Femur (tissue), 1 donor: ENCODE results near the gene HAUS7.

Source experiments
- DNase-seq: peaks from one replicate; pipeline ENCODE4 v3.0.0-alpha.2; 2017

Gene HAUS7

DNA sequence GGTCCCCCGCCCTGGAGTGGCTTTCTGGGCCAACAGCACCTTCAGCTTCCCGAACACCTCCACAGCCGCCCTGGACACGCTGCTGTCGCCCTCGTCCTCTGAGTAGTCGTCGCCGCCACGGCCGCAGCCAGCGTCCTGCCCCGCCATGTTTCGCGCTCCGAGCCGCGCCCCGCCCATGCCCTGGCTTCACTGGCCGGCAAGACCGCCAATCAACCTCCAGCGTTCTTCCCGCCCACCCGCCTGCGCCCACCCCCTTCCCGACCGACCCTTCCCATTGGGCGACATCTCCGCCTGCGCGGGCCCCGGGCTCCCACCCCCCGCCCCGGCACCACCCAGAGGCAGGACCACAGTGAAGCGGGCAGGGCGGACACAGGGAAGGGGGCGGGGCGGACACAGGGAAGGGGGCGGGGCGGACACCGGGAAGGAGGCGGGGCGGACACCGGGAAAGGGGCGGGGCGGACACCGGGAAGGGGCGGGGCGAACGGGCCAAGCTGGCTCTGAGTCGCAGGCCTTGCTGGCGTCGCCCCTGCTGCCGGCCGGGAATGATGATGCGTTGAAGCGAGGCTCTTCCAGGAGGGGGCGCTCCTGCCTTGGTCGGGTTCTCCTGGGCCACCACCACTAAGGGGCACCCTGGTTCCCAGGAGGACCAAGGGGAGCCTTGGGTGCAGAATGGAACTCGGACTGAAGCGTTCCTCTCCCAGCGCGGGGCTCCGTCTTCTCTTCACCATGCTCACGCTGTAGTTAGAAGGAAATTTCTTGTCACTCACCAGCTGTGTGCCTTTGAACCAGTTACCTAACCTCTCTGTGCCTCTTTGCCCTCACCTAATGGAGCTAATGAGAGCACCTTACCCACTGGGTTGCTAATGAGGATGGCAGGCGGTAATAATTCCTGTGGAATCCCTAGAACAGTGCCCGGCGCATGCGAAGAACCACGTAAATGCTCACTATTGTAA lies at the start of gene HAUS7:
Gene HAUS7 (minus strand): TSS at position 166 of the 953 bp plus-strand sequence. CDS start 19 bp downstream, at position 147.
- peak; percentile 96 for DNase-seq

DNA sequence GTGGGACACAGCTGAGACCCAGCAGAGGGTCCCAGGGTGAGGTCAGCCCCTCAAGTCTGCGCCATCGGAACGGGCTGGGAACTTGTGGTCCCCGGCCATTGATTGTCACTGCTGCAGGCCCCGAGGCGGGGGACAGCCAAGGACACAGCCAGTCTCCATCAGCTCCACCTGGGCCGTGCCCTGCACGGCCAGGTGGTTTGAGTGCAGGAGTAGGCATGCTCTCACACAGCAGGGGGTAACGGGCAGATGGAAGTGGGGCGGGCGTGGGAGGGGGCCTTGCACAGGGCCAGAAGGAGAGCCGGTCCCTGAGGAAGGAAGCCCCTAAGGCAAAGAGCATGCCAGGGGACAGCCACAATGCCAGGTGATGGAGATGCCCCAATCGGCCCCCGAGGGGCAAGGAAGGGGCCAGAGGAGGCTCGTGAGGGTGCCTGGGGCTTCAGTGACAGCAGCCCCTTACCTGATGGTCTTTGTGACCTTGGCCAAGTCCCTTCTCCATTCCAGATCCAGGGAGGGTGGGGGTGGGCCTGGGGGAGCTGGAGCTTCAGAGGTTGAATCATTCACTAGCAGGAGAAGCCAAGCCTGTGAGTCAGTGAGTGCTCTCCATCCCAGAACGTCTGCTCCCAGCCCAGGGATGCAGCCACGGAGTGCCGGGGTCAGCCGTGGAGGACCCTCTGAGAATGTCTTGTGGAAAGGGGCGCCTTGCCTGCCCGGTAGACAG lies 49.4 kb upstream of the HAUS7 start:
- no peak for DNase-seq

DNA sequence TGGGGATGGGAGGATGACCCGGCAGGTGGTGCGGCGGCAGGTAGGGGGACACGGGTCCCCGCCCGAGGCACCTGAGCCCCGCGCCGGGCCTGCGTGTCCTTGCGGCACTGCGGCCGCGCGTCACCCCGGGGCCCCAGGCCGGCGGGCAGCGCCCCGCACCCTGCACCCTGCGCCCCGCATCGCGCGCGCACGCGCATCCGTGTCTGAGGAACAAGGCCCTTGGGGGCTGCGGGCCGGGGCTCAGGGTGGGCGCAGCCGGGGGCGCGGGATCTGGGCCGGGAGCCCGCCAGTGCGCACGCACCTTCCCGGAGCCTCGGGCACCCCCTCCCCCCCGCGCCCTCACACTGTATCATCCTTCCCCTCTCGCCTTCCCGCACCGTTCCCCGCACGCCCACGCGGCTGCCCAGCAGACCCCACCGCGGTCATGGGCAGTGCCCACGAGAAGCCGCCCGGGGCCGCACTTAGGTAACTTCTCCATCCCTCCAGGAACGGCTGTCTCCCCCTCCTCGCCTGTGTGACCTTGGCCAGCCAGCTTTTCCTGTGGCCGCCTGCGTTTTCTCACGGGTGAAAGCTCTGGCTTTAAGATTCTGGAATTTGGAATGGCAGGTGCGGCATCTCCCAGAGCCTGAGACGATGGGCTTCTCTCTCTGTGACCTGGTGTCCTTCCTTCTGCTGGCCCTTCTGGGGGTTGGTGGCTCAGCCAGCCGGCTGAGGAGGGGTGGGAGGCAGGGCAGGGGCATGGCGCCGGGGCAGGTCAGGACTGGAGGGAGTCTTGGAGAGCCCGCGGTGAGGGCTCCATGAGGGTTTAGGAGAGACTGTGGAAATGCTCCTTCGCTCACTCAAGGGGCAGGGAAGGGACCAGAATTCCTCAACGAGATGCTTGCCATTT lies 47.8 kb upstream of the HAUS7 start:
- no peak for DNase-seq

DNA sequence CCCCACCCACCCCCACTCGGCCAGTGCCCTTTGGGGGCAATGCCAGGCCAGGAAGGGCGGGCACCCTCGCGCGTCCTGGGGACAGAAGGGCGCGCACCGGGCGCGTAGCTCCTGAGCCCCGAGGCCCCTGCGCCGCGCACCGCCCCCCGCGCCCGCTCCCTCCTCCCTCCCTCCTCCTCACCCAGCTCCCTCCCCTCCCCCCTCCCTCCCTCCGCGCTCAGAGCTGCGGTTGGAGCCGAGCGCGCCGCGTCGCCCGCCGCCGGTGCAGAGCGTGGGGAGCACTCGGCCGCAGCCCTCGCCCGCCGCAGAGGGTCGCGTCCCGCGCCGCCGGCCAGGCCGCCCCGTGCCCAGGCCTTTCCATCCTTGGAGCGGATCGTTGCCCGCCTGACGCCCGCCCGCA lies 47.0 kb upstream of the HAUS7 start, which contains the start of gene ATP2B3:
Gene ATP2B3 (plus strand): TSS at position 220 of the 400 bp plus-strand sequence. CDS start 18,606 bp downstream, outside the sequence.
- DNase-seq: no peak

DNA sequence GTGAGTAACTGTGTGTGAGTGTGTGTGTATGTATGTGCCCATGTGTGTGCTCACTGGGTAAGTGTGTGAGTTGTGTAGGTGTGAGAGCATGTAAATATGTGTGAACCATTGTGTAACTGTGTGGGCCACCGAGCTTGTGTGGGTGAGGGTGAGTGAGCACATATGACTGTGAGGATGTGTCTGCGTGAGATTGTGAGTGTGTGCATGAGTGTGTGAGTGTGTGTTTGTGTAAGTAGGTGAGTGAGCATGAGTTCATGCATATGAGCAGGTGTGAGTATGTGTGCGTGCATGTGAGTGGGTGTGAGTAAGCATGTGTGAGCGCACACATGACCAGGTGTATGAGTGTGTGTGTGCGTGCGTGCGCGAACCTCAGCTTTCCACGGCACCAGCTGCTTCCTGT lies 45.7 kb upstream of the HAUS7 start:
- DNase-seq: no peak

DNA sequence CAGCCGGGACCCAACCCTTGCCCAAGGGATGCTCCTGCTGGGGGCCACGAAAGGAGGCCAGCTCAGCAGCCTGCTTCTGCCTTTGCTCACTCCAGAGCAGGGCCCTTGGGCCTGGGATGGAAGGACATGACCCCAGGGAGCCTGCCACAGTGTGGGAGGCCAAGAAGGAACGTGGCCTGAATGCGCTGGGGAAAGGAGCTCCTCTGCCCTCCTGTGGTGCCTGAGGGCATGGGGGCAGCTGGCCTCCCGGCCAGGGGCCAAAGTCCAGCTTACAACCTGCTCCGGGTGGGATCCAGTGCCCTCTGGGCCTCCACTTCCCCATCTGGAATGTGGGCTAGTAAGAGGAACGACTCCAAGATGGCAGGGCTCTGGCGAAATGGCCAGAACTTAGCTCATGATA lies 45.1 kb upstream of the HAUS7 start:
- DNase-seq: no peak

DNA sequence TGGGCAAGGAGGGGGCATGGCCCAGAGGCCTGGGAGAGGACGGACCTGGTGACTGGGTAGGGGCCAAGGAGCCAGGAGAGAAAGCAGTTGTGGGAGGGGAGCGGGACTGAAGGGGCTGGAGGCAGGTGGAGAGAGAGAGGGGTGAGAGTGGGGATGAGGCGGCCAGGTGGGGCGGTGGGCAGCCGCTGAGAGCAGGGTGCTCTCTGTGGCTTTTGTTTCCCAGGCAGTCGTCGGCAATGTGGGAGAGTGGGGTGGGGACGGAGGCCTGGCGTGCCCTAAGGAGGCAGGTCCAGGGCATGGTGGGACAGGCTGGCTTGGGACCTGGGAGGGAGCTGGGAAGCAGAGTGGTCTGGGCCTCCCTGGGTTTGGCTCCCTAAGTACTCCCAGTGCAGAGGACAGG lies 43.9 kb upstream of the HAUS7 start:
- no peak for DNase-seq

DNA sequence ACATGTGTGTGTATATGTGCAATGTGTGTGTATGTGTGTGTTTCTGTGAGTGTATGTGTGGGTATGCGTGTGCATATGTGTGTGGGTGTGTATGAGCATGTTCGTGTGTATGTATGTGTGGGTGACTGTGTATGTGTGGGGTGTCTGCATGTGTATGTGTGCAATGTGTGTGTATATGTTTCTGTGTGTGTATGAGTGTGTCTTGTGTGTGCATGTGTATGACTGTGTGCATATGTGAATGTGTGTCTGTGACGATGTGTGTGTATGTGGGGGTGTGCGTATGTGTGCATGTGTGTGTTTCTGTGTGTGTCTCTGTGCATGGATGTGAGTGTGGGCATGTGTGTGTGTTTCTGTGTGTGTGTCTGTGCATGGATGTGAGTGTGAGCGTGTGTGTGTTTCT lies 42.9 kb upstream of the HAUS7 start:
- DNase-seq: no peak

DNA sequence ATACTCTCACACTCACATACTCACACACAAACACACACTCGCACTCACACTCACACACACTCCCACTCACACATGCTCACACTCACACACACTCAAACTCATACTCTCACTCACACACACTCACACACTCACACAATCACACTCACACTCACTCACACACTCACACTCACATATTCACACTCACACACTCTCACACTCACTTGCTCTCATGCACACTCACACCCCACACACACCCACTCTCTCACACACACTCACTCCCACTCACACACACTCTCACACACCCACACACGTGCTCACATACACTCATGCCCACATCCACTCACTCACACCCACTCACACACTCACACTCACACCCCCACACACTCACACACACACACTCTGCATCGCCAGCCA lies 42.1 kb upstream of the HAUS7 start:
- DNase-seq: no peak

DNA sequence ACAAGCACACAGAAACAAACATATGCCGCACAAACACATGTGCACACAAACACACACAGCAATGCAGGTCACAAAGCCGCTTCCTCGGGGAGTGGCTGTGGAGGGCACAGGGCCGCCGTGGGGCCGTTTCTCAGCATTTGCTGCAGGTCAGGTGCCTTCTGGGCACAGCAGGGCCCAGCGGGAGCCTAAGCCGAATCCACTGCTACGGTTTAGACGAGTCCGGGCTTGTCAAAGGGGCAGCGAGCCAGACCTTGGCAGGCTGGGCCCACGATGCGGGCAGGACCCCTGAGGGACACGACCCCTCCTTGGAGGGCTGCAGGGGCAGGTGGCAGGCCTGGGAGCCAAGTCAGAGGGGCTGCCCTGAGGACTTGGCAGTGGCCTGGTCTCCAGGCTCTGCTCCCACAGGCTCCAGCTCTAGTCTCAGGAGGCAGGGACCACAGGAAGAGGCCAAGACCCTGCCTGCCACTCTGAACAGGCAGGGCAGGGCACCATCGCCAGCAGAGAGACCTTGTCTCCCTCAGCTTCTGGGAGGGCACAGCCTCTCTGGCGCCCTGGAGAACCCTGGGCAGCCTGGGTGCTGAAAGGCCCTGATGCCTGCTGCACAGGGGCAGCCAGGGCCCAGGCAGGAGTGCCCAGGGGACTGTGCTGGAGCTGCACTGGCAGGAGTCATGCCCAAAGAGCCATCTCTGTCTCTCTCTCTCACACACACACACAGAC lies 41.6 kb upstream of the HAUS7 start:
- no peak for DNase-seq

DNA sequence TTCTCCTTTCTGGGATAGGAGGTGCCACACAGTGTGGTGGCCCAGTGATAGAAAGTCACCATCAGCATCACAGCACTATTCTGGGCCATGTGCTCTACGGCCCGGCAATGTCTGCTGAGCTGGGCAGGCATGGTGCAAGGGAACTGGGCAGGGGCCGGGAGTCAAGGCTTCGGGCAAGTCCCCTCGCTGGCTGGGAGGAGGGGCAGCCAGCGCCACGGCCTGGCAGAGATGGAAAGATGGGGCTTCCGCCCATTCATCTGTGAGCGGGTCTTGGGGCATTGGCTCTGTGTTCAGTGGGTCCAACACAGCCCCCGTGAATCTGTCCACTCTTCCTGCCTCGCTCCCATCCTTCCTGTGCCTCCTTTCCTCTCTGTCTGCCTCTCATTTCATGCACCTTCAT lies 40.0 kb upstream of the HAUS7 start:
- no peak for DNase-seq

DNA sequence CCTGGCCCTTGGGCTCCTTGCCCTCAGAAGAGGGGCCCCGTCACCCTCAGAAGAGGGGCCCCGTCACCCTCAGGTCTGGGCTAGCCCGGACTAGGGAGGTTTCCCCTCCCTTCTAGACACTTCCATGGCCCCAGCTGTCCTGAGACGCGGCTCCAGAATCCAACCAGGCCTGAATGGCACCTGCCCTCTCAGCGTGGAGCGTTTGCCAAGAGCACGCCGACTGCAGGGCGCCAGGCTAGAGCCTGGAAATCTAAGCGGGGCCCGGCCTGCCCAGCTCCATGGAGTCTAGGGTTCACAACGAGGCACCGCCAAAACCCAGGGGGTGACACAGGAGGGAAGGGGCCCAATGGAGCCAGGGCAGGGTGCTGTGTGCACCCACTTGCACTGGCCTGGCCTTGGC lies 39.2 kb upstream of the HAUS7 start:
- DNase-seq: no peak

DNA sequence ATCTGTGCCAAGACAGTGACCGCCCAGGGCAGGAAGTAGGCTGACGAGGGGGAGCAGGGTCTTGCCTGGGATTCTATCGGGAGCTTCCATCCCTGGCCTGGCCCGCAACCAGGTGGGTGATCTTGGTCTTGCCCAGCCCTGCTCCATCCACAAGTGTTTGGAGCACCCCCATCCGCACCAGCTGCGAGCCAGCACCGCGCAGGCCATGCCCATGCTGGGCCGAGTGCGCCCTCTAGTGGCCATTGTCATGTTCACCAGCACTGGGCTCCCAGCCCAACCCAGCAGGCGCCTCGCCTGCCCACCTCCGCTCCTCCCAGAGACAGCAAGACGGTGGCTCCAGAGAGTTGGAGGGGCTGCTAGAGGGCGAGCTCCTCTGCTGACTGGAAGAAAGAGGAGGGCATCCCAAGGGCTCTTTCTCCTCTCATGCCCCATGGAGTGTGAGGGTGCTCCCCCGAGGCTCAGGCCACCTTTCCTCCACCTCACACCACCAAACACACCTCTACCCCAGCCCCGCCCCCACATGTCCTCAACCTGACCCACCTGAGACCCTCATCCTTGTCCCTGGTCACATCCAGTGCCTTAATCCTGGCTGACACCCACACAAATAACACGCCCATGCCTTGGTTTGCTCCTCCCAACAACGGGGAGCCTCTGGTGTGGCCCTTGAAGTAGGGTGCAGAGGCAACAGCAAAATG lies 37.3 kb upstream of the HAUS7 start:
- DNase-seq: peak; percentile 91

DNA sequence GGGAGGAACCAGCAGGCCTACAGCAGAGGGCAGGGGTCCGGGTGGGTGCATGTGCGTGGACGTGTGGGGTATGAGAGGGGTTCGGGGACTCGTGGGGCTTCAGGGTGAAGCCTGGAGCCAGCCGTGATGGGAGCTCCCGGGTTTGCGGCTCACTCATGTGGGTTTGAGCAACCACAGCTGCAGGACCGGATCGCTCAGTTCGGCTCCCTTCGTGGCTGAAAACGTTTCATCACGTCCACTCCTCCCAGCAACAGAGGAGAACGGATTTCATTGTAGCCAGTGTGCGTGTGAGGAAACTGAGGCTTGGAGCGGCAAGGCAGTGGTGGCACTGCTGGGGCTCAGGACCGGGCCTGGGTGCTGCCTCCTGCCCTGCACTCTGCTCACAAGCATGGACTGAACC lies 35.0 kb upstream of the HAUS7 start:
- DNase-seq: no peak

DNA sequence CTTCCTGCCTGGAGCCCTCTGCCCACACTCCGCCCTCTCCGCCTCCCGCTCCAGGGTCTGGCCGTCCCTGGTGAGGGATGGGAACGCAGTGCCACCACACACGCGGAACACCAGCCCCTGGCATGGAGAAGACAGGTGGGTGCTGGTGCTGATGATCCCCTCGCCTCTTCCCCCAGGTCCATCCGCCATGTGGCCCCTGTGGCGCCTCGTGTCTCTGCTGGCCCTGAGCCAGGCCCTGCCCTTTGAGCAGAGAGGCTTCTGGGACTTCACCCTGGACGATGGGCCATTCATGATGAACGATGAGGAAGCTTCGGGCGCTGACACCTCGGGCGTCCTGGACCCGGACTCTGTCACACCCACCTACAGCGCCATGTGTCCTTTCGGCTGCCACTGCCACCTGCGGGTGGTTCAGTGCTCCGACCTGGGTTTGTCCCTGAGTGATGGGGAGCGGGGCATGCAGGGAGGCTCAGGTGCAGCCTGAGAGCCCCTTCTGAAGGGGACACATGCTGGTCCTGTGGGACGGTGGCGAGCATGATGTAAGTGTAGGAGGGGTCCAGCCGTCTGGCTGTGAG lies 34.2 kb upstream of the HAUS7 start:
- no peak for DNase-seq

DNA sequence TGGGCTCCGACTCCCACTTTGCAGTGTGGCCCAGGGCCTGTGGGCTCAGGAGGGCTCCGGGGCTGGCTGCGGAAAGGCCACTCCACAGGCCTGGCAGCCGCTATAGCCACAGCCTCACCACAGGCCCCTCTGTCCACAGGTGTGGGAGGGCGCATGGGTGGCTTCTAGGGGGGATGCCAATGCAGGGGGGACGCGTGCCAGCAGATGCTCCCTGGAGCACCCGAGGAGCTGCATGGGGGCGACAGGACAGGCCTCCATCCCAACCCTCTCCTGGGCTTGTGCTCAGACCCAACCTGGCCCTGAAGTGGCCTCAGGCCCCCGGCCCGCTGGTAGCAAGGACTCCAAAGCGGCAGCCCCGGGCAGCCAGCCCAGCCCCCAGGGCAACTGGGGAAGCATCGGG lies 32.4 kb upstream of the HAUS7 start:
- no peak for DNase-seq

DNA sequence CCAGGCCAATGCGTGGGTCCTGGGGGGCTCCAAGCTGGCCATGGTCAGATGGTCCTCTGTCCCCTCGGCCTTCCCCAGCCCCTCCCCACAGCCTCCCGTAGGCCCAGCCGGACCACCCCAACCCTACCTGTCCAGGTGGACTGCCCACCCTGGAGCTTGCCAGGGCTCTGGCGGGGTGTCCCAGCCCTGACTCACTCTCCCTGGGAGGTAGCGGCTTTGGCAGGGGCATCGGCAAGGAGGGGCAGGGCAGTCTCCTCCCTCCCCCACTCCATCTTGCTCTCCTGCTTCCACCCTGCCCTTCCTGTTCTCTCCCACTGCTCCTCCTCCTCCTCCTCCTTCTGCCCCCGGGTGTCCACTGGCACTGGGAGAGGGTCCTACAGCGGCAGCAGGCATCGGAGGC lies 31.8 kb upstream of the HAUS7 start:
- DNase-seq: no peak

DNA sequence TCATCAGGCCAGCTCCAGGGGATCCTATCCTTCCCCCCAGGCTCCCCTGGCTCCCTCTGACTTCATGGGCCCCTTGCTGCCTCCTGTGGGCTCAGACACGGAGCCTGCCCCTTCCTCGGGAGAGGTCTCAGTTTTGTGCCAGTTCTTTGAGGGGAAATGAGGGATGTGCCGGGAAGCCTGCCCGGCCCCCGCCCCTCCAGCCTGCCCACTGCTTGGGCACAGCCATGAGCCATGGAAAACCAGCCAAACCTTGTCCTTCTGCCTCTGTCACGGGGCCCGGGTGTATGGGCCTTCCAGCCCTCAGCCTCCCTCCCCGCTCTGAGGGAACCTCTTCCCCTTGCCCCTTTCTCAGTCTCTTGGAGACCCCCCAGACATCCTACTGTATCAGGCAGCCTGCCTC lies 31.2 kb upstream of the HAUS7 start:
- no peak for DNase-seq

DNA sequence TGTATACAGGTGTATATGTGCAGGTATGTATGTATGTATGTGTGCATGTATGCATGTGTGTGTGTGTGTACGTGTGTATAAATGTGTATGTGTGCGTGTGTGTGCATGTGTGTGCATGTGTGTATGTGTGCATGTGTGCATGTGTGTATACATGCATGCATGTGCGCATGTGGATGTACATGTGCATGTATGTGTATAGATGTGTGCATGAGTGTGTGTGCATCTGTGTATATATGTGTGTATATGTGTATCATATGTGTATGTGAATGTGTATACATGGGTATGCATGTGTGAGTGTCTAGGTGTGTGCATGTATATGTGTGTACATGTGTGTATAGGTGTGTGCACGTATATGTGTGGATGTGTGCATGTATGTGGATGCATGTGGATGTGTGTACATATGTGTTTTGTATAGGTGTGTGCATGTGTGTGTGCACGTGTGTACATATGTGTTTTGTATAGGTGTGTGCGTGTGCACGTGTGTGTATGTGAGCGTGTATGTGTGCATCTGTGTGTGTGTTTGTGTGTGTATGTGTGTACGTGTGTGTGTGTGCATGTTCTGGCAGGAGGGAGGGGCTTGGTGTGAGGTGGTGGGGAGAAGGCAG lies 30.4 kb upstream of the HAUS7 start:
- no peak for DNase-seq

DNA sequence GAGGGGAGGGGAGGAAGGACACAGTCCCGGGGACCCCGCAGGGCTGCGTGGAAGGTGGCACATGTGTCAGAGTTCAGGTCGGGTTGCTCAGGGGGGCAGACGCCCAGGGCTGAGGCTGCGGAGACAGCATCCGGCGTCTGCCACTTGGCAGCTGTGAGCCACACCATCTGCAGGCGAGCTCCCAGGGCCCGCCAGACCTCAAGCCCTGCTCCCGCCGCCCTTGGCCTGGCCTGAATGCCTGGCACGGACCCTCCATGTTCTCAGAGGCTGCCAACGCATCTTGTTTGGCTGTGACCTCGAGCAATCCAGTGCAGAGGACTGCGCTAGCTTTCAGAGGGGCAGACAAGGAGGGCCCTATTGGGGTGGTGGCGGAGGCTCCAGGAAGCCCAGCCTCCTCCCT lies 29.5 kb upstream of the HAUS7 start:
- DNase-seq: peak; percentile 77

DNA sequence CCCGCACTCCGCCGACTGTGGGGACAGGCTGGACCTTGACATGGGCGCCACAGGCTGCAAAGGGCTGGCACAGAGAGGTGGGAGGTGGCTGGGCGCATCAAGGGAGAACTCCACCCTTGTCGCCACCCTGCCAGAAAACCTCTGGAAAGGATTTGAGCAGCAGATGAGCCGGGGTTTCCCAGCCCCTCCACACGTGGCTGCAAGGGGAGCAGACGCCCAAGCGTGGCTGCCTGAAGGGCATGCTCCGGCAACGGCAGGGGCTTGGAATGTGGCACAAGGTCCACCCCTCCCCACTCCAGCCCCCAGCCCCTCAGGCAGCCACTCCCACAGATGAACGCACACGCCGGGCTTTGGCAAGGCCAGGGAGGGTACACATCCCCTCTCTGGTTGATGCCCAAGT lies 29.0 kb upstream of the HAUS7 start:
- DNase-seq: no peak
